ENCODE measurements around the gene ACAP3.
"Not testable (repeated sequence)": the region's sequence is repeated elsewhere in the genome, so short reads cannot be mapped to it uniquely, and the experiment has no call there.

Gene ACAP3

GRCh38 chr1:1329304-1330210 lies 21.8 kb upstream of the ACAP3 start:
- no peak for DNase-seq

GRCh38 chr1:1328254-1328653 lies 20.5 kb upstream of the ACAP3 start:
- DNase-seq: no peak

GRCh38 chr1:1327291-1327690 lies 19.6 kb upstream of the ACAP3 start:
- no peak for DNase-seq

- DNase-seq: no peak
These were observed 18.4 kb upstream of the ACAP3 start for GRCh38 chr1:1326075-1326605.

- no peak for DNase-seq
These were observed 17.8 kb upstream of the ACAP3 start for GRCh38 chr1:1325288-1326074.

- peak; percentile 87 for DNase-seq
These were observed 17.0 kb upstream of the ACAP3 start, which contains the start of the genes CPTP and INTS11 for GRCh38 chr1:1324524-1325287. Gene CPTP (plus strand): TSS chr1:1324802. CDS start chr1:1326911, 2,109 bp downstream. Gene INTS11 (minus strand): TSS chr1:1324660. CDS start chr1:1324608, 52 bp downstream.

- DNase-seq: no peak
These were observed 16.4 kb upstream of the ACAP3 start for GRCh38 chr1:1324084-1324523.

- DNase-seq: no peak
These were observed 15.2 kb upstream of the ACAP3 start for GRCh38 chr1:1322952-1323351.

- DNase-seq: no peak
These were observed 14.7 kb upstream of the ACAP3 start for GRCh38 chr1:1322418-1322817.

- no peak for DNase-seq
These were observed 13.7 kb upstream of the ACAP3 start for GRCh38 chr1:1321477-1321876.

- no peak for DNase-seq
These were observed 13.1 kb upstream of the ACAP3 start for GRCh38 chr1:1320666-1321448.

GRCh38 chr1:1319646-1319941 lies 11.9 kb upstream of the ACAP3 start:
- DNase-seq: no peak

- DNase-seq: no peak
These were observed 11.3 kb upstream of the ACAP3 start for GRCh38 chr1:1318777-1319645.

GRCh38 chr1:1318131-1318652 lies 10.5 kb upstream of the ACAP3 start:
- DNase-seq: no peak

GRCh38 chr1:1317420-1317819 lies 9.7 kb upstream of the ACAP3 start:
- no peak for DNase-seq

GRCh38 chr1:1316199-1316598 lies 8.5 kb upstream of the ACAP3 start:
- not testable (repeated sequence) for DNase-seq

GRCh38 chr1:1315435-1315954 lies 7.8 kb upstream of the ACAP3 start:
- DNase-seq: no peak

GRCh38 chr1:1314678-1315335 lies 7.1 kb upstream of the ACAP3 start:
- no peak for DNase-seq

- no peak for DNase-seq
These were observed 6.5 kb upstream of the ACAP3 start for GRCh38 chr1:1314237-1314586.
